GM18511 (cell line): Measurements from ENCODE around the gene SUGCT.

ENCODE experiments used
- ATAC-seq: cut with Tn5 transposase; IDR thresholded peaks from one replicate; pipeline ENCODE4 v1.9.1; 2021; ENCODE audit warnings: mild to moderate bottlenecking, moderate library complexity; ENCODE audit not compliant: unreplicated experiment

The SUGCT gene

GRCh38 chr7:40704172-40704571, 569.4 kb downstream of the SUGCT start:
- ATAC-seq, result no peak

DNA sequence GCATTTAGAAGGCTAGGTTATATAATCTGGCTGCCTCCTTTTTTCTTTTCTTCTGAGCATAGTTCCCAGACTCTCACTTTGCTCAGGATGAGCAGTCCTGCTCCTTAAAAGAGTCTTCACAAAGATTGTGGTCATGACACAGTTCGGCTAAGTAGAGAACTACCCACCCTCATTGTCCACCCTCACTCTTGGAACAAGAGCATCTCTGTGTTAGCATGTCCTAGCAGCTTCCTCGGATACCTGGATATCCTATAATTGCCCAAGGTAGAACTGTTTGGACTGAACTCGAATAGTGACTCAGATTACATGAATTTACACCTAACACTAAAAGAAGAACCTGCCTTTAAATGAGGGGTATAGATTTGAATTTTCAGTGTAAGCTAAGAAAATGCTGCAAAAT, 572.0 kb downstream of the SUGCT start:
- no peak for ATAC-seq

DNA sequence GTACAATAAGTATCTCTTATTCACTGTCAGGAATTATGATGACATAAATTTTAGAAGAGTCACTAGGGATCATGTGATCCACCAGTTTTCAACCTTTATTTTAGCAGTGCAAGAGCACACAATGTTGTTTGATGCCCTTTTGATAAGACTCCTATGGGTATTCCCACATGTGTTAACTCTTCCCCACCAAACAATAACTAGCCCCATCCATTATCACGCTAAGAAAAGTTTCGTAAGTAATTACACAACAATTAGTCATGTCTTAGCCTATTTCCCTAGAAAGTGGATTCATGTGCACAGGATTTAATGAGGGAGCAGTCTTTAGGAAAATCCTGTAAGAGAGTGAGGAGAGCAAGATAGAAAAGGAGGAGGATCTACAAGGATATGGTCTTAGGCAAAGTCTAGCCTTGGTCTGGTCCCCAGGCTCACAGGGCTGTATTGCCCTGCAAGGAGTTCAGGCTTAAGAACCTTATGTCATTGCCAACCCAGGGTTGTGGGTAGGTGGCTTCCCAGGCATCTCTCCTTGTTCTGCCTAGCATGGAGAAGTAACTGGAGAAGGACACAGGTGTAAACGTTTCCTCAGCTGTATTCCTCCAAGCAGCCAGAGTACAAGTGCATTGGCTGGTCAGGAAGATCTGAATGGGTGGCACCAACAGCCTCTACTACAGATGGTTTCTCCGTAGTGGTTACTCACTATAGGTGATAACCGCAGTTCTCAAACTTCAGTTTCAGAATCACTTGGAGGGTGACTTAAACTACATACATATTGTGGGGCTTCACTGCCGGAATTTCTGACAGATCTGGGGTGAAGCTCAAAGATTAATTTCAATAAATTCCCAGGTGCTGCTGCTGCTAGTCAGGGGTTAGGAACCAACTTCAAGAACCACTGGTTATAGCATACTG, 574.5 kb downstream of the SUGCT start:
- ATAC-seq, result peak; percentile 98

- no peak for ATAC-seq
Observed at GRCh38 chr7:40711706-40712105, 576.9 kb downstream of the SUGCT start.

GRCh38 chr7:40714363-40715052, 579.7 kb downstream of the SUGCT start:
- ATAC-seq, result no peak

- no peak for ATAC-seq
Observed at GRCh38 chr7:40715053-40715430, 580.2 kb downstream of the SUGCT start.

DNA sequence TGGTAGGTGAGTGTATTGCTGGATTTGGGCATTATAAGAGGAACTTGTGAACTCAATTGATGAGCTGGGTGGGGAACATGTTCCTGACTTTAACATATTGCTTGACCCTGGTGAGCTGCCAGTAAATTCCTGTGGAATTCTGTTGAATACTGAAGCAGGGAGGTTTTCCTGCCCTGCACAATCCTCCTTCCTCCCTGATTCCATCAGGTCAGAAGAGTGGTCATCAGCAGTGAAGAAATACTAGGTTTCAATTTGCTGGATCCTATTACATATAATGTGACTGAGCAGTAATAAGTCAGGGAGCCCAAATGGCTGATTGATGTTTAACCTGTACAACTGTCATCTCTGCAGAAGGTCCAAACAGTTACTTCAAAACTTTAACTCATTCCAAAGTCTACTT, 581.2 kb downstream of the SUGCT start:
- ATAC-seq, result no peak

GRCh38 chr7:40717242-40717641, 582.4 kb downstream of the SUGCT start:
- ATAC-seq, result peak; percentile 93

DNA sequence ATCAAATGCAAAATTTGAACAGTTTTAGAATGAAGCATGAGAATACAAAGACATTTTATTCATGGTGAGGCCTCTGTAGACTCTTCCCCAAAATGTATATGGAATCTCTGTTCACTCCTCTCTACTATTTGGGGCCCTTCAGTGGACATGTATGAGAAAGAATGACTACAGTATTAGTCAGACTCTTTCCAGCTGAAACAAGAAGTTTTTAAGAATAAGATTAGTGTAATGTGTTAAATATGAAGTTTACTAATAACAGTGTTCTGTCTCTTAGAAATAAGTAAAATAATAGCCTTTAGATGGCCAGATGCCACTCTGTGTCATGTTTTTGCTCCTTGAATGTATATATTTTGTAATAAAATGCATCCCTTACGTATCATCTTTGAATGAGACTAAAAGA, 585.6 kb downstream of the SUGCT start:
- ATAC-seq, result no peak

DNA sequence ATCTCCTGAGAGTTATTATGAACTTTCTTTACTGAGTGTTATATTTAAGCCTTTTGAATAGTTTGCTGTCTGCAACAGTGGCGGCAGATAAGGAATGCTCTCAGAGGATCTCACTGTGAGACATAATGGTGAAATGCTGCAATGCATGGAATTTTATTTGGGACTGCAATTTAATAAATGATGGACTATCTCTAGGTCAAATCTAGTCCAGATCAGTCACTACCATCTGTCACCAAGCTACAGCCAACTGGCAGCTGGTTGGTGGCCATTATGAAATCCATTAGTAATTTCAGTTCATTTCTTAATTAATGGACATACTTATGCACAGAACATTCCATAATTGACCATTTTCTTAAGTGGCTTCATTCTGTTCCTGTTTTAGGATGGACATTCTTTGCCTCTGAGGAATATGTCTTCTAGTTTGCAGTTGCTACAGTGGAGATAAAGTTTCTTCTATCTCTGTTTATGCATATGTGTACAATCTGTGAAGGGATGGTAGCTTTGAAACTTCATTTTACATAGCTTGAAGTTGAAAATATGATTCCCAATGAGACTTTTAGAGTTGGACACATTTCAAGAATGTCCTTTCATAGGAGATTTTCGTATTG, 586.6 kb downstream of the SUGCT start:
- no peak for ATAC-seq

GRCh38 chr7:40722242-40722641, 587.4 kb downstream of the SUGCT start:
- ATAC-seq, result no peak

GRCh38 chr7:40723829-40724228, 589.0 kb downstream of the SUGCT start:
- no peak for ATAC-seq

DNA sequence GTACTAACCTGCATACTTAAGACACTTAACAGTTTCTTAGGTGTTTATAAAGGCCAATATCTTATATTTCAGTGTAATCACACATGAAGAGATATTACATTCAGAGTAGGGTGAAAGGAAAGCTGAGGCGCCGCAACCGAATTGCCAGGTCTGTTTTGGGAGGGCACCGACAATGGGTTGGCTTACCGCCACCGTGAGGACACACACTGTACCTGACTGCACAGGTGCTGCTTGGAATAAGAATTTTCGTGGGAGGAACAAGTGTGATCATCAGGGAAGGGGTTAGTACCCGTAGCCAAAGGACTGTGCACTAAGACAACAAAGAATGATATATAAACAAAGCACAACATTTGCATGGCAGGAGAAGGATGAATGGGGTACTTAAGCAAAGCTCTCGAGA, 591.8 kb downstream of the SUGCT start:
- no peak for ATAC-seq

GRCh38 chr7:40733114-40733513, 598.3 kb downstream of the SUGCT start:
- no peak for ATAC-seq

- no peak for ATAC-seq
Observed at GRCh38 chr7:40733578-40733977, 598.8 kb downstream of the SUGCT start.

DNA sequence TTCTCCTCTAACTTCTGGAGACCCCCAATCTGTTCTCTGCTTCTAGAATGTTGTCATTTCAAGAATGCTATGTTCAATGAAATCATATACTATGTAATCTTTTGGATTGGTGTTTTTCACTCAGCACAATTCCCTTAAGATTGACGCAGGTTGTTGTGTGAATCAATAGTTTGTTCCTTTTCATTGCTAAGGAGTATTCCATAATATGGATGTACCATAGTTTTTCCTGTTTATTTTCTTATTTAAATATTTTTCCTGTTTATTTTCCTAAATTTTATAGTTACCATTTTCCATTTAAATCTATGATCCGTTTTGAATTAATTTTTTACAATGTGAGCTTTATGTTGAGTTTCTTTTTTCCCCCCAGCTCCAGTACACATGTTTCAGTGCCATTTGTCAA, 604.5 kb downstream of the SUGCT start:
- no peak for ATAC-seq

GRCh38 chr7:40742270-40742669, 607.5 kb downstream of the SUGCT start:
- ATAC-seq, result no peak

DNA sequence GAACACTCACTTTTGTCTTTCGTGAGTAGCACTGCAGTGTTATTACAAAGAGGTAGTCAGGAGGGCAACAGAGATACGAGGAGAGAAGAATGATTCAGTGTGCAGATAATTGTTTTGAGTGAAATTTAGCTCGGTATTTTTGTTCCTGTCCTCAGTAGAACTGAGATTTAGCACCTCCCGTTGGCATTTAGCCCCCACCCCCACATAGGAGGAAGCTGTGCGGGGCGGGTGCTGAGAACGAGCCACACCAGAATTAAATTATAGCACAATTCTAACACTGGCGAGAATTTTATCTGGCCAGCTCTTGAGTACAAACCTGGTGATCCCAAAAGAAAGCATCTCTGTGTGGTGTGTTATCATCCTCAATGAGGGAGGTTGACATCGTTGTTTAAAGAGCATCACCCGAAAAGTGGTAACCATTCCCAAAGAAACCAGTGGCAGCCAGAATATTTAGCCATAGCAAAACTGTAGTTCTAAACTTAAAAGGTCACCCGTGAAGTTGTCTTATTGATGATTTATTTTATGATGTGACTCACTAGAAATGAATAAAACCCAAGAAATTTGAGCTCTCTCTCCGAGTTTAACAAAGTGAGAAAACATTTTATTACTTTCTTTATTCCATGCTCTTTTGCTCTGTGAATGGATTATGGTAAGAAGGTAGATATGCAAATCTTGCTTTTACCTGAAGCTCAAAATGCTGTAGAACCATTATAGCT, 612.2 kb downstream of the SUGCT start:
- ATAC-seq, result no peak

- ATAC-seq, result no peak
Observed at GRCh38 chr7:40747856-40748255, 613.1 kb downstream of the SUGCT start.

- ATAC-seq, result no peak
Observed at GRCh38 chr7:40749877-40750276, 615.1 kb downstream of the SUGCT start.

- ATAC-seq, result no peak
Observed at GRCh38 chr7:40753455-40753854, 618.6 kb downstream of the SUGCT start.
